HG03103 (cell line): ENCODE measurements around the gene KRT75.

ENCODE experiments used
- ATAC-seq: cut with Tn5 transposase; IDR thresholded peaks from one replicate; pipeline ENCODE4 v1.9.1; 2021; ENCODE audit warnings: low read depth; ENCODE audit not compliant: unreplicated experiment

KRT75 gene

GRCh38 chr12:52440821-52441319, 6.7 kb upstream of the KRT75 start:
- ATAC-seq: no peak

DNA sequence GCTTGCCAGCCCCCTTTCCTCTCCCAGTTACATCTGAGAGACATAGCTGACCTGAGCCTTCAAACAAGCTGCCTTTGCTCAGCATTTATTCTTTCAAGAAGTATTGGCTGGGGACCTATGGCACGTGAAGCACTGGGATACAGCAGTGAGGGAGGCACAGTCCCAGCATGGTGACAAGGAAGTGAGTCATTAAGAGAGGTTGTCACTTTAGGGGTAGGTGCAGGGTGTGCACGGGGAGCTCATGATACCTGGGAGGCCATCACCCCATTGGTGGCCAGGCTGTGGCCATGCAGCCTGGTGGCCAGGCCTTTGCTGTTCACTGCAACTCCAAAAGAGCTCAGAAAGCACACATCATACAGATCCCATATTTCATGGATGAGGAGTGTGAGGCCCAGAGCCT, 5.7 kb upstream of the KRT75 start:
- no peak for ATAC-seq

DNA sequence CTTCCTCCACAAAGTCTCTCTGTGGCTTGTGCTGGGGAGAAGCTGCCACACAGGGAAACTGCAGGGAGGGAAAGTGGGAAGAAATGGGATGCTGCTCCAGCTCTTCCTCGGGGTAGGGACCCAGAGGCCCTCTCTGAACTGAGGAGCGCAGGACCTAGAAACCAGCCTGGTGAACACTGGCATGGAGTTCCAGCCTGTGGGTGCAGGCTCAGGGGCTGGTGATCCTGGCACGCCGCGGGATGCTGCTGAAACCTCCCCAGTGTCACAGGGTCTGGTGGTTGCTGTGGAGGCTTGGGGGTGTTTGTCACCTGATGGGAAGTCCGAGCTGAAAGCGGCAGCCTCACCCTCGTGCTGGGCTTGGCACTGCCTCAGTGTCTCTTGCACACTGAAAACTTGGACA, 5.2 kb upstream of the KRT75 start:
- no peak for ATAC-seq

GRCh38 chr12:52438305-52439301, 4.4 kb upstream of the KRT75 start:
- no peak for ATAC-seq

GRCh38 chr12:52437508-52437907, 3.3 kb upstream of the KRT75 start:
- ATAC-seq: no peak

- ATAC-seq: no peak
These were observed 2.8 kb upstream of the KRT75 start for GRCh38 chr12:52436828-52437474.

DNA sequence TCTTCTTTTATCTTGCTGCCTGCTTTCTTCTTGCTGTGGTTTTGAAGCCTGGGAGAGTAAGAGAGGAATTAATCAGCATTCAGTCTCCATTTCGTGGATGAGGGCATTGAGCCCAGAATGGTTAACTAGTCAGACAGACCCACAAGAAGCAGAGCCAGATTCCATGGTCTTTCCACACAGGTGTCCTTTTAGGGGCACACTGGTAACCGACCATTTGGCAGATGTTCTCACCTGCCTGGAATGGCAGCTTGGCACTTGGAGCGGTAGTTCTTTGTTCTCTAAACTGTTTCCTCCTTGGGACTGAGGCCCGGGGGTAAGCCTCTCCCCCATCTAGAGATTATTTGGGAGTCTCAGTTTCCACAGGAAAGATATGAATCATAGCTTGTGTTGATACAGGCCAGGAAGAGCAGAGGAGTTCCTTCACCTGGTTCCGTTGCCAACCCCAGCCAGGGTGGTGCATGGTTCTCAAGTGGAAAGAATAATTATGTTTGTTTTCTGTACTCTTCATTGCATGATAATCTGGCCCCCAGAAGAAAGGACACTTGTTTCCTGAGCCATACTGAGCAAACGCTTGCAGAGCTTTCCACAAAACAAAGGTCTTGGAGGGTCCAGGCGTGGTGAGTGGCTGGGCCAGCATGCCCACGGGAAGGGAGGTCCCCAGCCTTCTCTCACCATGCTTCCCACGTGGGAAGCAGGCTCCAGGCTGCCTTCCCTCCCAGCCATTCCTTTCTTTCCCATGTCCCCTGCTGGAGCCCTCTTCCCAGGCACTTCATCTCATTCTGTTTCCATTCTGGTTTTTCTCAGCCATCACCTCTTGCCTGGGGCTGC, 2.0 kb upstream of the KRT75 start:
- ATAC-seq: no peak

- ATAC-seq: no peak
These were observed 1.5 kb upstream of the KRT75 start for GRCh38 chr12:52435659-52435999.

GRCh38 chr12:52434760-52435530, 774 bp upstream of the KRT75 start:
- ATAC-seq: no peak

- no peak for ATAC-seq
These were observed 580 bp downstream of the KRT75 start for GRCh38 chr12:52433501-52434080.

DNA sequence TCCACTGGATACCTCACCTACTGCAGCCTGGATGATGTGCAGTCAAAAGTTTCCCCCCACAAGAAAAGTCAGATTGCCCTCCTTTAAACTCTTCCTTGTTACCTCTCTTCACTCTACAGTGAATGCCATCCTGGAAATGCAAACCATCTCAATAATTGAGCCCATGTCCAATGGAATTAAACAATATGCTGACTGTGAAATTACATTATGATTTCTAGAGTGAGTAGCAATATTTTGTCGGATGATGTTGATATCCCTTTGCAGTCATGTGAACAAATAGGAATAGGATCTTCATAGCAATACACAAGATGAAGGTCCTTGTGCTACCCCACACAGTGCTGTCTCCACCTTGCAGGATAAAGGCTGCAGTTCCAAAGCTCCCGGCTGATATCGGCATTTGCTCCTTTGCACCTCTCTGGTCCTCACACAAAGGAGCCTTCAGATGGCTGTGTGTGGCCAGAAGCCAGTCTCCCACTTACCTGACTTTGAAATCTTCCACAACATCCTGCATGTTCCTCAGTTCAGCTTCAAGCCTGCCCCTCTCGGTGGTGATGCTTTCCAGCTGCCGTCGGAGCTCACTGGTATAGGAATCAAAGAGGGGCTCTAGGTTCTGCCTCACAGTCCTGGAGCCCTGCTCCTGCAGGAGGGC, 1.5 kb downstream of the KRT75 start:
- no peak for ATAC-seq

- no peak for ATAC-seq
These were observed 6.0 kb downstream of the KRT75 start for GRCh38 chr12:52428121-52428520.

- ATAC-seq: no peak
These were observed 7.1 kb downstream of the KRT75 start for GRCh38 chr12:52427083-52427482.

GRCh38 chr12:52426034-52426433, 8.1 kb downstream of the KRT75 start:
- ATAC-seq: no peak

- ATAC-seq: no peak
These were observed 8.7 kb downstream of the KRT75 start for GRCh38 chr12:52425466-52425865.

DNA sequence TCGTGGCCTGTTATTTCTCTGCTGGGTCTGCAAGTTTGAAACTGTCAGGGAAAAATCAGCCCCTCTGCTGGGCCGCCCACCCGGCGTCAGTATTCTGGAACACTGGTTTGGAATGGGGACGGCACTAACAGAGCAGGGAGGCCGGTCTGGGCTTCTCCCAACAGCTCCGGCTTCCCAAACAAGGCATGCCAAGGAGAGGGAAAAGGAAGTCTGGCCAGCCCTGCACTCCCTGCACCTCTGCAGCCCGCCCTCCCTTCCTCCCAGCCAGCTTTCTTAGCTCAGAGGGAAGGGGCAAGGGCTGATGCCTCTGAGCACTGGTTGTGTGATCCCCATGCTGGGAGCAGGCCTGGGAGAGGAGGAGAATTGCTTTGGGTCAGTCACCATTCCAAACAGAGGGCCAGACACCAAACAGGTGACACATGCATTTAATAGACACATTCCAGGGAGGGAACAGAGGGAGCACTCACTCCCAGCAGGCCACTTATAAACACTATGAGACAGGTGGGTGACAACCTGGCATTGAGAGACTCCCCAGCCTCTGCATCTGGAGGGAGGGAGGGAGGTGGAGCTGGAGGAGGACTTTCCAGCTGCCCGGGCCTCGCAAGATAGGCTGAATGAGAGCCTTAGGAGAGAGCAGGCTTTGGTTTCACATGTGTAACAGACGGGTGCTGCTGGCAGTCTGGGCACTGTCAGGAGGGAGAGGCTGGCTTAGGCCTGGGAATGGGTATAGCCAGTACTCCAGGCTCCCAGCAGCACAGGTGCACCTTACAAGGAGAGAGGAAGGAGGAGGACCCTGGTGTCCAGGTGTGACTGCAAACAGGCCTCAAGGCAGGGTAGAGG, 10.3 kb downstream of the KRT75 start:
- ATAC-seq: no peak

DNA sequence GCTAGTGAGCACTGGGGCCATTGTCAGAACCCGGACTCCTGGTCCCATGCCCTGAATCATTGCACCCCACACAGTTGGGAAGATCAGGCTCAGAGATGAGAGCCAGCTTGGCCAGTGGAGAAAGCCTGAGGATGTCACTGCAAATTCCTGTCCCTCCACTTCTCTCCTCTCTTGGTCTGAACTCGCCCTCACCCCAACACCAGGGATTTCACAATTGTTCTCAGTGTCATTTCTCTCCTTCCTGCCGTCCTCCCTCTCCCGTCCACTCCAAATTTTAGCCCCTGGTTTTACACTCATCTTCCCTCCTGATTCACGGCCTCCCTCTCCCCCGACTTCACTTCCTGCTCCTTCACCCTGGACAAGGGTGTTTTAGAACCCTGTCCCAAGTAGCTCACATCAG, 11.1 kb downstream of the KRT75 start:
- no peak for ATAC-seq

- ATAC-seq: no peak
These were observed 14.5 kb downstream of the KRT75 start for GRCh38 chr12:52419656-52420055.
